Lower leg skin (tissue), 4 donors: Measurements from ENCODE around the gene NIPAL3. TPM values are rescaled to one million over a fixed set of nuclear protein-coding genes. Genes with fewer than 3 reads are reported as not detected.

ENCODE experiments used
- DNase-seq, 2 donors: peaks; one replicate each; pipeline ENCODE4 v3.0.0-alpha.2; 2019; ENCODE audit warnings: low spot score in 2 of 2
- H3K4me3 ChIP-seq: fragments of 200-600 bp; sonication (generic); 2 replicates; pipeline ENCODE4 v1.5.1; 2017; ENCODE audit warnings: mild to moderate bottlenecking, low read depth; ENCODE audit not compliant: poor library complexity, severe bottlenecking
- CTCF ChIP-seq, 3 donors: fragments of 450-650 bp; IDR thresholded peaks; one replicate each; pipeline ENCODE4 v1.5.1; 2016; ENCODE audit warnings: antibody characterized with exemption in 3 of 3, mild to moderate bottlenecking in 3 of 3, moderate library complexity in 2 of 3
- POLR2A ChIP-seq, 2 donors: fragments of 450-650 bp; IDR thresholded peaks; one replicate each; pipeline ENCODE4 v1.6.1; 2016 to 2017; ENCODE audit warnings: antibody characterized with exemption in 2 of 2, mild to moderate bottlenecking in 1 of 2, moderate library complexity in 1 of 2
- WGBS, 2 donors: methylation state at CpG; one replicate each; pipeline ENCODE4 v1.1.5; 2018; 5-methylcytosine and 5-hydroxymethylcytosine counted together
- intact Hi-C: fragments of 100-400 bp; cut with DNase I; formaldehyde crosslinking; loops from one replicate; pipeline ENCODE4 v1.15.0; 2023; ENCODE audit warnings: low total_unique reads
- total RNA-seq, 4 donors: library from RNA; depleted of rRNA; stranded (reverse); fragments of >200 nt; gene quantifications; one replicate each; pipeline ENCODE4 v1.1.0, GENCODE V29; 2016

NIPAL3 gene
- total RNA-seq, 4 donors from 2014 or later, result 37.3 to 67.1 (median 57.5) TPM

DNA sequence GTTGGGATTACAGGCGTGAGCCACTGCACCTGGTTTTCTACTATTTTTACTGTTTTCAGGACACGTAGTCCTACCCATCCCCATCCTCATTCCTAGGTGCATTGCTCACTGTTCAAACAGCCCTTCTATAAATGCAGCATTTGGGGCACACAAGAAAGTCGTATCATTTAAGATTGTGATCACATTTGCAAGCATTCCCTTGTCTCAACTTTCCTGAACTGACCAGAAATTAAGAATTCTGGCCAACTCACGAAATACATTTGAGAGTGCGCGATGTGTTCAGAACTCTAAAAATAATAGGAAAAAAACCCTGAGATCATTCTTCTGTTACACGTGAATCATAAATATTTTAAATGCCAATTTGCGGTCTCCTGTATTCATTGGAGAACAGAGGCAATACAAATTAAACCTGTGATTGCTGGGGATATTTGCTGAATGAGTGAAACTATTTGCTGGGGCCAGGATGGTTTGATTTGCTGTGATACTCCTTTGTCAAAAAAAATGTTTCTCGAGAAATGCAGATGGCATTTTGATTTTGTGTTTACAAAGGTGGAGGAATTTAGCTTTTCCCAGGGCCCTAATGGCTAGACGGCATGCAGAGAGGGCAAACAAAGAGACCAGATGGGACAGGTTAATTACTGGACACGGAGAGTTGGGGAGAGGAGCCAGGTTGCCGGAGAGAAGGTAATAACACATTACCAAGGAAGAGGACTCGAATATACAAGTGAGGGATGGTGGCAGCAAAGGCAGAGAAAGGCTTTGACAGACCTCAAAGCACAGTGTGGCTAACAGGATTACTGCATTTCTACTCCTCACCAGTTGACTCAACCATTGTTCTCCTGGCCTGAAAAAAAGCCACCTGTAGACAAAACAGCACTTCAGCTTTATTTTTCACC is 40.5 kb upstream of the NIPAL3 start:
- peak in 1 of 2 donors; percentile 12 for DNase-seq
- TF ChIP-seq POLR2A (IDR thresholded peaks at IDR 0.05) (no peak), CTCF (IDR thresholded peaks at IDR 0.05) (no peak)
- intact Hi-C loops, result no loop called here
- no peak overlapping the region for H3K4me3 ChIP-seq
- 85 to 90% methylated on average over 13 of the region's 13 CpGs for WGBS, 2 donors

DNA sequence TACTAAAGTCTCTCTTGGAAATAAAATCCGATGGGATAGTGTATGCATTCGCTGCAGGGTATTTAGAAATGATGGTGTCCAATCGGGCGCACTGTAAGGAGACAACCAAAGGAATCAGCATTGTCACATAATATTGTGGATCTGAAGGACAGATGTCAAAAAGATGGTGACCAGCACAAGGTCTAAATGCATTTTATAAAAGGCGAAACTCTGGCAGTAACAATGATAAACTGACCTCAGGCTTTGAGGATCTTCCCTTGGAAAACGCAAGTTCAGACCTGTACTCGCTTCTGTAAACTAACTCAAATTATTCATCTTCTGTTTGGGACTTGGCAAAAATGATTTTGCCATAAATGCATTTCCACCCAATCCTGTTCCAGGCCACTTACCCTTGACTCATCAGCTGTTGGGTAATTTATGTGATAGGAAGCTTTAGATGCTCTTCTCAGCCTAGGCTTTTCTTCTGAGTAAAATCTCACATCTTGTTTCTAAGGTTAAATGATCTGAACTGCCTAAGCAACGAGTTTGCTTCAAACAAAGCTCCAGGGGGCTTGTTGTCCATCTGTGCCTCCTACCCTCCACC is 35.8 kb upstream of the NIPAL3 start:
- intact Hi-C loops, result no loop called here
- no peak overlapping the region for H3K4me3 ChIP-seq
- peak; percentile 13 to 15 for DNase-seq
- 43 to 66% methylated on average over 8 of the region's 8 CpGs for WGBS, 2 donors
- no peak for TF ChIP-seq POLR2A (IDR thresholded peaks at IDR 0.05)
- TF ChIP-seq CTCF (IDR thresholded peaks at IDR 0.05), result no peak

DNA sequence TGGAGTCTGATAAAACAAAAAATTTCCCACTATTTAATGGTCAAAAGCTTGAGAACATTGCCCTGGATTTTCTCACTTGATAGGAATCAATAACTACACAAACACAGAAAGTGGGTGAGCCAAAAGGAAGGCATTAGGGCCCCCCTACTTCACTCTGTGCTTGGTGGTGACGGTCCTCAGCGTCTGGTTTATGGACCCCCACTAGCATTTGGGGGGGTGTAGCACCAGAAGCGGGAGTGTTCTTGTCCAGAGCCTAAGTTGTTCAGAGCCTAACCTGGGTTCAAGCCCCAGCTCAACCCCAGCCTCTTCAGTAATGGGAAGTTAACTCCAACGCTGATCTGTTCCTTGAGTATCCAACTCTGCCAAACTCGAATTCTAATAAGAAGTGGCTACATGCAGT is 35.1 kb upstream of the NIPAL3 start:
- DNase-seq, result peak; percentile 11 to 46
- H3K4me3 ChIP-seq, result no peak overlapping the region
- TF ChIP-seq POLR2A (IDR thresholded peaks at IDR 0.05) (no peak), CTCF (IDR thresholded peaks at IDR 0.05) (no peak)
- 92 to 94% methylated on average over 5 of the region's 5 CpGs for WGBS, 2 donors
- intact Hi-C loops, result no loop called here

DNA sequence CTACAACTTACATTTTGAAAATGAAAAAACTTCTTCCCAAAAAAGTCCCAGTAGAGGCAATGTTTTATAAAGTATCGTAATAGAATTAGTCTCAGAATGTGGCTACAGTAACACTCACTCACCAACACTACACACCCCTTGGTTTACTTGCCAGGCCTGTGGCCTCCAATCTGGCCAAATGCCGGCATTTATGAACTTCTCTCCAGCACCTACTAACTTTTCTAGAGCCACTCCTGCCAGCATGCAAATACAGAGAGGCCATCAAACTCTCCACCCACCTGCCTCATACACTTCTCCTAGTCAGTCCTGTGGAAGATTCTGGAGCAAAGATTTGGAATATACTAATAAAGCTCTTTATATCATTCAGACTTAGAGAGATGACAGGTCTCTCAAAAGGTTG is 34.3 kb upstream of the NIPAL3 start:
- 61 to 68% methylated on average over 2 of the region's 2 CpGs for WGBS, 2 donors
- DNase-seq, result peak; percentile 14 to 32
- H3K4me3 ChIP-seq, result no peak overlapping the region
- intact Hi-C loops, result no loop called here
- TF ChIP-seq POLR2A (IDR thresholded peaks at IDR 0.05), result no peak
- no peak for TF ChIP-seq CTCF (IDR thresholded peaks at IDR 0.05)

- intact Hi-C loops, result no loop called here
- 68 to 83% methylated on average over 8 of the region's 8 CpGs for WGBS, 2 donors
- no peak overlapping the region for H3K4me3 ChIP-seq
- DNase-seq, result peak in 1 of 2 donors; percentile 10
- TF ChIP-seq POLR2A (IDR thresholded peaks at IDR 0.05), result no peak
- TF ChIP-seq CTCF (IDR thresholded peaks at IDR 0.05), result no peak
Observed at GRCh38 chr1:24382165-24382577, 33.4 kb upstream of the NIPAL3 start.
